Measurements from ENCODE around the gene CAD. TPM values are rescaled to one million over a fixed set of nuclear protein-coding genes. Genes with fewer than 3 reads are reported as not detected.

Gene CAD
- total RNA-seq, 1 donor from 2014 or later, result 11.0 TPM

DNA sequence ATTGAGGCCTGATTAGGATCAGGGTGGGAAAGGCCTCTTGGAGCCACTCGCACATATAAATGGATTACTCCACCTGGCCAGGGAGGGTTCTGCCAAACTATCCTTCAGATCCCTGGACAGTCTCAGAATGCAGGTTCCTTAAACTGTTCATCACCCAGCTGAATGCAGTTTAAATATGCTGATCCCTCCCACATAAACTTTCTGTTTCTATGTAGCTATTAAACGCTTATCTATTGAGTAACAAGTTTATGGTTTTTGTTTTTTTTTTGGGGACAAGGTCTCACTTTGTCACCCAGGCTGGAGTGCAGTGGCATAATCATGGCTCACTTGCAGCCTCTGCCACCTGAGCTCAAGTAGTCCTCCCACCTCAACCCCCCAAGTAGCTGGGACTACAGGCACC is 1.9 kb downstream of the CAD start:
- no peak for DNase-seq (ENCODE audit: low spot score)
- intact Hi-C loops (cut with DNase I), result no loop called here

DNA sequence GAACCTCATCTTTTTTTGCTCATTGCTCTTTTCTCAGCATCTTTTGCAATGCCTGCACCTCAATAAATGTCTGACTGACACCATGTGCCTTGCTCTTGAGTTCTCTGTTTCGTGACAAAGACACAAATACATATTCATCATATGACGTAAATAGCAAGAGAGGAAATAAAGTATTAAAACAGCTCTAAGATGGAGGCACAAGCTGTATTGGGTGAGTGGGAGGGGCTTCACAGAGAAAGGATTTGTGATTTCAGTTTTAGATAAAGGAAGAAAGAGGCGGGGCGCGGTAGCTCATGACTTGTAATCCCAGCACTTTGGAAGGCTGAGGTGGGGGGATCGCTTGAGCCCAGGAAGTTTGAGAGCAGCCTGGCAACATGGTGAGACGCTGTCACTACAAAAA is 2.9 kb downstream of the CAD start:
- intact Hi-C loops (cut with DNase I), result no loop called here
- no peak for DNase-seq (ENCODE audit: low spot score)

DNA sequence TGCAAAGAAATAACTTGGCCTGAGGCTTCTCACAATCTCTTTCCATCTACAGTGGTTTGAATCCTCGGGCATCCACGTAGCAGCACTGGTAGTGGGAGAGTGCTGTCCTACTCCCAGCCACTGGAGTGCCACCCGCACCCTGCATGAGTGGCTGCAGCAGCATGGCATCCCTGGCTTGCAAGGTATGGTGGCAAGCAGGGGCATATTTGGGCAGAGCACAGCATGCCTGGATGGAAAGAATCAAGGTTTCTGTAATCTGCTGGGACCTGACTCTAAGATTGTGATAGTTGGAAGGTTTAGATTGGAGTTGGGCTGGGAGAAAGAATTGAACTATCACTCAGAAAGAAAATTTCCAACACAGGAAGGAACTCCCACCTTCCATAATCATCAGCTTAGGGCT is 4.0 kb downstream of the CAD start:
- intact Hi-C loops (cut with DNase I), result no loop called here
- no peak for DNase-seq (ENCODE audit: low spot score)

DNA sequence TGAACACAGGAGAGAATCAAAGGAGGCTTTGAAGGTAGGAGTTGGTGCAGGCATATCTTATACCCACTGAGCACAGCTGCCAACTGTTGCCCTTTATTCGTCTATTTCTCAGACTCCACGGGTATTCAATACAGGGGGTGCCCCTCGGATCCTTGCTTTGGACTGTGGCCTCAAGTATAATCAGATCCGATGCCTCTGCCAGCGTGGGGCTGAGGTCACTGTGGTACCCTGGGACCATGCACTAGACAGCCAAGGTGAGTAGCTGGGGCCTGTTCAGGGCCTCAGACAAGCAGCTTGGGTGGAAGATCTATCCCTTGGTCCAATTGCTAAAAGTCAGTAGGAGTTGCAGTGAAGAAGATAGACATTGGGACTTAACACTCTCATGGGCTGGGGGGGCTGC is 5.2 kb downstream of the CAD start:
- no peak for DNase-seq (ENCODE audit: low spot score)
- intact Hi-C loops (cut with DNase I), result no loop called here

DNA sequence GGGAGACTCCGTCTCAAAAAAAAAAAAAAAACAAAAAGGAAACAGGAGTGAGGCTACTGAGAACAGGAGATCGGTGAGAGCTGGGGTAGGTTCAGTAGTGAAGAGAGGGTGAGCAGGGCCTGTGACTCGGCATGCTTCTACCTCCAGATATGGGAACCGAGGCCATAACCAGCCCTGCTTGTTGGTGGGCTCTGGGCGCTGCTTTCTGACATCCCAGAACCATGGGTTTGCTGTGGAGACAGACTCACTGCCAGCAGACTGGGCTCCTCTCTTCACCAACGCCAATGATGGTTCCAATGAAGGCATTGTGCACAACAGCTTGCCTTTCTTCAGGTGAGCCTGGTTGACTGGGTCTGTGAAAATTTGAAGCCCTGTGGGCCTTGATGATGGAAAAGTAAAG is 6.2 kb downstream of the CAD start:
- DNase-seq (ENCODE audit: low spot score), result no peak
- intact Hi-C loops (cut with DNase I), result no loop called here

DNA sequence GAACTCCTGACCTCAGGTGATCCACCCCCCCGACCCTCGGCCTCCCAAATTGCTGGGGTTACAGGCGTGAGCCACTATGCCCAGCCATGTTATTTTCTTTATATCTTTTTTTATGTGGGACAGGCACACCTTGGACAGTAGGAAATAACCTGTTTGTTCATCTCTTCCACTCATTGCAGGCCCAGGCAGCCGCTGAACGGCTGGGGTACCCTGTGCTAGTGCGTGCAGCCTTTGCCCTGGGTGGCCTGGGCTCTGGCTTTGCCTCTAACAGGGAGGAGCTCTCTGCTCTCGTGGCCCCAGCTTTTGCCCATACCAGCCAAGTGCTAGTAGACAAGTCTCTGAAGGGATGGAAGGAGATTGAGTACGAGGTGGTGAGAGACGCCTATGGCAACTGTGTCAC is 8.4 kb downstream of the CAD start:
- DNase-seq (ENCODE audit: low spot score), result no peak
- intact Hi-C loops (cut with DNase I), result no loop called here

DNA sequence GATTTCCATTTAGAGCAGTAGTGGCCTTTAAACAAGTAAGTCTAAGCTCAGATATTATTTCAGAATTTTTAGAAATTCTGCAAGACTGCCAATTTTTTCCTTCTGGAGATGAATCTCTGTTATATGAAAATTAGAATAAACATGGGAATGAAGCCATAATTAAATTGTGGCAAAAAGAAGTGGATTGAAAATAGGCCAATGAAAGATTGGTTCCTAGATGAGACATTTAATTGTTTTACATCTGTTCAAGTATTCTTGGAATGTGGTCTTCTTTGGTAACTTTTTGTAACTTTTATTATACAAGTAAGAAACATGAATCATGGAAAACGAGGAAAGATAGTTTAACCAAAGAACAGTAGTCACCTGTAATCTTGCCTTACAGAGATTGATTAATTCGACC is 10.3 kb downstream of the CAD start:
- no peak for DNase-seq (ENCODE audit: low spot score)
- intact Hi-C loops (cut with DNase I), result no loop called here

DNA sequence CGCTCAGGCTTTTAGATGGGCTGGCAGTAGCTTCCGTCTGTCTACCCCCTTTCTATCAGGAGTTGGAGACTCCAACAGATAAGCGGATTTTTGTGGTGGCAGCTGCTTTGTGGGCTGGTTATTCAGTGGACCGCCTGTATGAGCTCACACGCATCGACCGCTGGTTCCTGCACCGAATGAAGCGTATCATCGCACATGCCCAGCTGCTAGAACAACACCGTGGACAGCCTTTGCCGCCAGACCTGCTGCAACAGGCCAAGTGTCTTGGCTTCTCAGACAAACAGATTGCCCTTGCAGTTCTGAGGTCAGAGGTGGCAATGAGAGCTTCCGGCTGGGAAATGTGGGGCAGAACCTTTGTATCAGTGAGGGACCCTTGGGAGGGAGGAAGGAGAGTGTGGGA is 14.8 kb downstream of the CAD start:
- intact Hi-C loops (cut with DNase I), result no loop called here

DNA sequence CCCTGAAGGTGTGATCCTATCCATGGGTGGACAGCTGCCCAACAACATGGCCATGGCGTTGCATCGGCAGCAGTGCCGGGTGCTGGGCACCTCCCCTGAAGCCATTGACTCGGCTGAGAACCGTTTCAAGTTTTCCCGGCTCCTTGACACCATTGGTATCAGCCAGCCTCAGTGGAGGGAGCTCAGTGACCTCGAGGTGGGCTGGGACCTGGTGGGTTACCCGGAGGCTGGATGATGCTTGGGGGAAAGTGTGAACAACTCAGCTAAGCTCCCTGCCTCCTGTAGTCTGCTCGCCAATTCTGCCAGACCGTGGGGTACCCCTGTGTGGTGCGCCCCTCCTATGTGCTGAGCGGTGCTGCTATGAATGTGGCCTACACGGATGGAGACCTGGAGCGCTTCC is 16.2 kb downstream of the CAD start:
- peak; percentile 57 for DNase-seq (ENCODE audit: low spot score)

More for the DNA sequence above, 14.8 kb downstream of the CAD start:
- DNase-seq (ENCODE audit: low spot score), result peak; percentile 66

DNA sequence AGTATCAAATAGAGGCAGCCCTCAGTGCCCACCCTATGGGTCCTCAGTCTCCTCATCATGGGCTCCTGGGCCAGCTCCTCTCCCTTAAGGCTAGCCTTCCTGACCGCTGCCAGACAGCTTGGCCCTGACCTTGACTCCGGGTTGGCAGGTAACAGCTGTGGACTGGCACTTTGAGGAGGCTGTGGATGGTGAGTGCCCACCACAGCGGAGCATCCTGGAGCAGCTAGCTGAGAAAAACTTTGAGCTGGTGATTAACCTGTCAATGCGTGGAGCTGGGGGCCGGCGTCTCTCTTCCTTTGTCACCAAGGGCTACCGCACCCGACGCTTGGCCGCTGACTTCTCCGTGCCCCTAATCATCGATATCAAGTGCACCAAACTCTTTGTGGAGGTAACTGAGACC is 19.0 kb downstream of the CAD start:
- no peak for DNase-seq (ENCODE audit: low spot score)
- intact Hi-C loops (cut with DNase I), result no loop called here

More for the DNA sequence above, 16.2 kb downstream of the CAD start:
- intact Hi-C loops (cut with DNase I), result no loop called here

DNA sequence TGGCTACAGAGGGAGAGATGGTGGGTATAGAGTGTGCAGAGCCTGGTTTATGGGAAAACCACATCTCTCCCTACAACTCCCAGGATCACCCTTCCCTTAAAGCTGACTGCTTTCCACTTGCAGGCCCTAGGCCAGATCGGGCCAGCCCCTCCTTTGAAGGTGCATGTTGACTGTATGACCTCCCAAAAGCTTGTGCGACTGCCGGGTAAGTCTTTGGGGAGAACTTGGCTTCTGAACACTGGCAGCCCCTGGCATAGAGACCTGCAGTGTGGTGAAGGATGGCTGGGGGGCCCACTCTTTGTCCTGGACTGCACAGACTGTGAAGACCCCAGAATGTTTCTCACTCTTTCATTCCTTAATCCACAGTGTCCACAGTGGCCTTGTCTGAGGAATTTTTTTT is 19.5 kb downstream of the CAD start:
- intact Hi-C loops (cut with DNase I), result no loop called here
- no peak for DNase-seq (ENCODE audit: low spot score)

DNA sequence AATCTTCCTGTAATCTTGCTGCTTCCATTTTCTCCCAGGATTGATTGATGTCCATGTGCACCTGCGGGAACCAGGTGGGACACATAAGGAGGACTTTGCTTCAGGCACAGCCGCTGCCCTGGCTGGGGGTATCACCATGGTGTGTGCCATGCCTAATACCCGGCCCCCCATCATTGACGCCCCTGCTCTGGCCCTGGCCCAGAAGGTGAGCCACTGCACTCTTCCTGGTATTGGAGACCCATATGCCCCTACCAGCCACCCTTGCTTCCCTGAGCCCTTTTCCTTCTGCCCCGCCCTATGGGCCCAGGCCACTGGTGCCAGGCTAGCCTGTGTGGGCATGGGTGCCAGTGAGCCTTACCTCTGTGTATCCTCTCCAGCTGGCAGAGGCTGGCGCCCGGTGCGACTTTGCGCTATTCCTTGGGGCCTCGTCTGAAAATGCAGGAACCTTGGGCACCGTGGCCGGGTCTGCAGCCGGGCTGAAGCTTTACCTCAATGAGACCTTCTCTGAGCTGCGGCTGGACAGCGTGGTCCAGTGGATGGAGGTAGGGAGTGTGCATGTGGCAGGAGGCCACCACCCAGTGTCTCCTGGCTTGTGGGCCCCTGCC is 20.3 kb downstream of the CAD start:
- no peak for DNase-seq (ENCODE audit: low spot score)
- intact Hi-C loops (cut with DNase I), result no loop called here

DNA sequence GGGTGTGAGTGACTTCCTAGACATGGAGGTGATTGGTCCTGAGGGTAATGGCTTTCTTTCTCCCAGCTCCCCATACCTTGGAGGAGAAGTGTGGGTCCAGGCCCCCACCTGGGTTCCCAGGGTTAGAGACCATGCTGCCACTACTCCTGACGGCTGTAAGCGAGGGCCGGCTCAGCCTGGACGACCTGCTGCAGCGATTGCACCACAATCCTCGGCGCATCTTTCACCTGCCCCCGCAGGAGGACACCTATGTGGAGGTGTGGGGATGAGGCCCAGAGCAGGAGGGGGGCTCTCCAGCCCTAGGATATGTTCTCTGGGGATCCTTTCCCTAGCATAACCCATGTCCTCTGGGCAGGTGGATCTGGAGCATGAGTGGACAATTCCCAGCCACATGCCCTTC is 21.8 kb downstream of the CAD start:
- intact Hi-C loops (cut with DNase I), result no loop called here

DNA sequence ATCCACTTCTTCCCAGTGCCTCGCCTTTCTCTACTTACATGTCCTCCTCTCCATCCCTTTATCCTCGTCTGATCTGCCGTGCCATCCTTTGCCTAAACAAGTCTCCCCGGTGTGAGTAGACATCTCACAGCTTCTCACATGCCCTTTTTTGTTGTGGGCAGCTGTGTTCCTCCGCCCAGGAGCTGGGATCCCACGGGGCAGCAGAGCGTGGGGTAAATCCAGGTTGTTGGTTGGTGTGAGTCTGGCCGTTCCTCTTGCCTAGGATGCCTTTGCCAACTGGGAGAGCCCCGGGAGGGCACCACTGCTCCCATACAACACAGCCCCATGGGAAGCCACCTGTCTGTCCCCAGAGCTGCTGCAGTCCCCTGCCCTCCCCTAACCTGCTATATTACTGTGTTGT is 23.2 kb downstream of the CAD start:
- no peak for DNase-seq (ENCODE audit: low spot score)
- intact Hi-C loops (cut with DNase I), result no loop called here

More for the DNA sequence above, 21.8 kb downstream of the CAD start:
- DNase-seq (ENCODE audit: low spot score), result no peak

DNA sequence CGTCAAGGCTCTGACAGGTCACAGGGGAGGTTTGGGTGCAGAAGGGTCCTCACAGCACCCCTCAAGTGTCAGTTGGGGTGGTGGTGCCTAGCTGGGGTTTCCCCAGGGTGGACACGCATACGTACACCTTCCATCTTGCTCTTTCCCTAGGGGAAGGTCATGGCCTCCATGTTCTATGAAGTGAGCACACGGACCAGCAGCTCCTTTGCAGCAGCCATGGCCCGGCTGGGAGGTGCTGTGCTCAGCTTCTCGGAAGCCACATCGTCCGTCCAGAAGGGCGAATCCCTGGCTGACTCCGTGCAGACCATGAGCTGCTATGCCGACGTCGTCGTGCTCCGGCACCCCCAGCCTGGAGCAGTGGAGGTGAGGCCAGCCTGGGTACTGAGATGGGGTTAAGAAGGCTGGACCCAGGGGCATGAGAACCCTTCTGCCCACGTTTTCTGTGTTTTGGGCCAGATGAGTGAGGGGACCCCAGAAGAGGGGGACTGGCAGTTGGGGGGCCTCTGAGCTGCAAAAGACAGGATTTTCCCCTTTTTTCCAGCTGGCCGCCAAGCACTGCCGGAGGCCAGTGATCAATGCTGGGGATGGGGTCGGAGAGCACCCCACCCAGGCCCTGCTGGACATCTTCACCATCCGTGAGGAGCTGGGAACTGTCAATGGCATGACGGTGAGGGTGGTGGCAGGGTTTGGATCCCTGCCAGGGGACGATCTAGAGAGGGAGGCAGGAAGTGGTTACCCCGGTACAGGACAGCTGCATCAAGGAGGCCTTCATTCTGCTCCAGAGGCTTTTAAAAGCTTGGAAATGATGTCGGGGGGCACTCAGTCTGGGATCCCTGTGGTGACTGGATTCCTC is 24.8 kb downstream of the CAD start:
- no peak for DNase-seq (ENCODE audit: low spot score)
- intact Hi-C loops (cut with DNase I), result no loop called here

DNA sequence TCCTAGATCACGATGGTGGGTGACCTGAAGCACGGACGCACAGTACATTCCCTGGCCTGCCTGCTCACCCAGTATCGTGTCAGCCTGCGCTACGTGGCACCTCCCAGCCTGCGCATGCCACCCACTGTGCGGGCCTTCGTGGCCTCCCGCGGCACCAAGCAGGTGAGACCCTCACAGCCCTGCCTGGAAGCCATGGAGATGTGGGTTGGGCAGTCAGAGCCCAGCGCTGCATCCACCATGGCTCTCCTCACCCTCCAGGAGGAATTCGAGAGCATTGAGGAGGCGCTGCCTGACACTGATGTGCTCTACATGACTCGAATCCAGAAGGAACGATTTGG is 25.4 kb downstream of the CAD start:
- no peak for DNase-seq (ENCODE audit: low spot score)
- intact Hi-C loops (cut with DNase I), result no loop called here

DNA sequence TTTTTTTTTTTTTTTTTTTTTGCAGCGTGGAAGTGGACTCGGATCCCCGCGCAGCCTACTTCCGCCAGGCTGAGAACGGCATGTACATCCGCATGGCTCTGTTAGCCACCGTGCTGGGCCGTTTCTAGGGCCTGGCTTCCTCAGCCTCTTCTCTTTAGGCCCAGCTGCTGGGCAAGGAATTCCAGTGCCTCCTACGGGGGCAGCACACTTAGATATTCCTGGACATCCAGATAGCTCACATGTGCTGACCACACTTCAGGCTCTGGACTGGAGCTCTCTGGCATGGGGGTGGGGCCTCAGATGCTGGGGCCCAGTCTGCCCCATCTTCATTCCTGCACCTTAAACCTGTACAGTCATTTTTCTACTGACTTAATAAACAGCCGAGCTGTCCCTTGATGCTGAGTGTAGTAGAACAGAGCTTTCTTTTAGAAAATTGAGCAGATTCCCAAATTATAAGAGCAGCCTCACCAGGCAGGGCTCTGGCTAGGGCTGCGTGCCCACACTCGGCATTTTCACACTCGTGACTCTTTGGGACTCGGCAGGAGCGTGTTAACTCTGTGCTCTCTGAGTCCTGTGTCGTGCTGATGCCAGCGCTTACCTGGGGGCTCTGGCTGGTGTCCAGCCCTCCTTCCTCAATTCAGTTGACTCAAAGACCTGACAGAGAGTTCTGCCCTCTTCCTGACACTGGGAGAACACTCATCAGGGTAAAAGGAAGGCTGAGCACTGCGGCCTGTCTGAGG is 26.4 kb downstream of the CAD start:
- DNase-seq (ENCODE audit: low spot score), result no peak
- intact Hi-C loops (cut with DNase I), result no loop called here

DNA sequence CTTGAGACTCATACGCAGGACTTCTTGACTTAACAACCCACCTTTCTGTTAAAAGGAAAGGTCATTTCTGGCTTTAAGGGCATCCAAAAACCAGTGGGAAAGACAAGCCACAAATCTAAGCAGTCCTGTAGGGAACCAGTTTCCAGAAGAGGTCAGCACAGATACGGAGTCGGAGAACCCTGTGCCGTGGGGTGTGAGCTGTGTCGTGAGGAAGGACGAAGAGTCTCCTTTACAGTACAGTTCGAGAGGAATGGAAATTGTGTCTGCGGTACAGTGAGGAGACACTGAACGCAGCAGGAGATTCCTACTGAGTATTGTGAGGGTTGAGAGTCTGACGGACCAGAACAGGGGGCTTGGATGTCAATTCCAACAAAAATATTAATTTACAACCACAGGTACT is 27.9 kb downstream of the CAD start:
- no peak for DNase-seq (ENCODE audit: low spot score)
- intact Hi-C loops (cut with DNase I), result no loop called here

DNA sequence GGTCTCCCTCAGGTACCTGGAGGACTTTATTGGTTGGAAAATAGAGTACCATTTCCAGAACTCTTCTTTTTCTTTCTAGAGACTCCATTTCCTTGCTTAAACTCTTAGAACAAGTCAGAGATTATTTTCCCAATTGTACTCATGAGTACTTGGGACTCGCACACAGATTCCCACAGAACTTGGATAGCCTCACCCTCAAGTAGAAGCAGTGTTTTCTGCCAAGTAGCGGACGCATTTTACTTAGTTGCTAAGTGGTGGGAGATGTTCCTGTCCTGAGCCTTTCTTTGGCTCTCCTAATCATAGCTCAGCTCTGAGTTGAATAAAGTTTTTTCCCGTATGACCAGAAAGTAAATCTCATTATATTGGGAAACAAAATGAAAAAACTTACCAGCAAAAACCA is 28.5 kb downstream of the CAD start:
- intact Hi-C loops (cut with DNase I), result no loop called here

DNA sequence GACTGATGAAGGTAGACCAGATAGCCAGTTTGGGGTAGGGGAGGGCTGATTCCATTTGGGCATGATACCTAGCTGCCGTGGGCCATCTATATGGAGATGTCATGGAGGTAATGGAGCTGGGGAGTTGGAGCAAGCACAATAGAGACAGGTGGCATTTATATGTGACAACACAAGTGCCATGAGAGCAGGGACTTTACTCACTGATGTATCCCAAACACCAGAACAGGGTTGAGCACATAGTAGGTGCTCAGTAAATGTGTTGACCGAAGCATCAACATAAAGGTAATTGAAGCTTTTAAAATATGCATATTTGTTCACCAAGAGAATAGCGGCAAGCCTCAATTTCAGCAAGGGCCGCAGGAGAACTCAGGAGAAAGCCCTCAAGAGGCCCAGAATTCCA is 30.7 kb downstream of the CAD start:
- intact Hi-C loops (cut with DNase I), result no loop called here
- DNase-seq (ENCODE audit: low spot score), result no peak

More for the DNA sequence above, 28.5 kb downstream of the CAD start:
- DNase-seq (ENCODE audit: low spot score), result no peak
